HepG2 (cell line): ENCODE data around the gene DHX8. TPM values are rescaled to one million over a fixed set of nuclear protein-coding genes. Genes with fewer than 3 reads are reported as not detected.

Source experiments
- ASH2L ChIP-seq: fragments of 300-600, 200-600 bp; sonication (generic); IDR thresholded peaks from 2 replicates; pipeline ENCODE4 v1.7.0; 2017; ENCODE audit warnings: low read depth, mild to moderate bottlenecking, moderate library complexity, mixed read lengths, low read length; ENCODE audit not compliant: insufficient read length
- ATF7-NPFF ChIP-seq: sonication (generic); formaldehyde crosslinking; IDR thresholded peaks from 2 replicates; pipeline ENCODE4 v1.8.1; 2023; ENCODE audit warnings: mild to moderate bottlenecking, low read depth, missing genetic modification reagents, moderate library complexity
- HNRNPH1 ChIP-seq: fragments of 200-400 bp; formaldehyde crosslinking; optimal IDR thresholded peaks from 2 replicates; pipeline ENCODE3; 2017; ENCODE audit warnings: mild to moderate bottlenecking, low read depth, low read length
- MED1 ChIP-seq: sonication (generic); formaldehyde crosslinking; IDR thresholded peaks from 2 replicates; pipeline ENCODE4 v1.4.0; 2020; ENCODE audit warnings: missing genetic modification reagents
- MEIS1 ChIP-seq: sonication (generic); formaldehyde crosslinking; IDR thresholded peaks from 2 replicates; pipeline ENCODE4 v1.9.0; 2021; ENCODE audit warnings: mild to moderate bottlenecking, missing genetic modification reagents, moderate library complexity, borderline replicate concordance
- MTF2 ChIP-seq: sonication (generic); formaldehyde crosslinking; IDR thresholded peaks from 2 replicates; pipeline ENCODE4 v1.5.0; 2020; ENCODE audit warnings: missing genetic modification reagents, borderline replicate concordance
- NFATC3 ChIP-seq: sonication (generic); formaldehyde crosslinking; IDR thresholded peaks from 2 replicates; pipeline ENCODE4 v1.5.1; 2020; ENCODE audit warnings: mild to moderate bottlenecking, missing genetic modification reagents
- NFIB ChIP-seq: sonication (generic); formaldehyde crosslinking; IDR thresholded peaks from 2 replicates; pipeline ENCODE4 v1.9.0; 2021; ENCODE audit warnings: missing genetic modification reagents, mild to moderate bottlenecking, borderline replicate concordance
- NR2F6 ChIP-seq, 2 experiments: IDR thresholded peaks; 2 replicates each; pipeline ENCODE4 v1.6.1; 2016; ENCODE audit warnings: antibody characterized with exemption in 1 of 2, mild to moderate bottlenecking in 1 of 2
- SATB2 ChIP-seq: sonication (generic); formaldehyde crosslinking; IDR thresholded peaks from 2 replicates; pipeline ENCODE4 v1.5.0; 2020; ENCODE audit warnings: missing genetic modification reagents
- SP4 ChIP-seq: sonication (generic); formaldehyde crosslinking; IDR thresholded peaks from 2 replicates; pipeline ENCODE4 v1.8.1; 2023; ENCODE audit warnings: mild to moderate bottlenecking, missing genetic modification reagents
- STAG1 ChIP-seq: sonication (generic); formaldehyde crosslinking; IDR thresholded peaks from 2 replicates; pipeline ENCODE4 v1.4.0; 2020; ENCODE audit warnings: missing genetic modification reagents
- ZBTB20 ChIP-seq: sonication (generic); formaldehyde crosslinking; IDR thresholded peaks from 2 replicates; pipeline ENCODE4 v1.8.1; 2023; ENCODE audit warnings: missing genetic modification reagents, low read depth, mild to moderate bottlenecking, borderline replicate concordance
- ZNF550 ChIP-seq: sonication (generic); formaldehyde crosslinking; IDR thresholded peaks from 2 replicates; pipeline ENCODE4 v1.4.0; 2020; ENCODE audit warnings: mild to moderate bottlenecking, missing genetic modification reagents, borderline replicate concordance
- ZNF556 ChIP-seq: sonication (generic); formaldehyde crosslinking; IDR thresholded peaks from 2 replicates; pipeline ENCODE4 v1.4.0; 2020; ENCODE audit warnings: mild to moderate bottlenecking, missing genetic modification reagents, borderline replicate concordance
- ZNF572 ChIP-seq: sonication (generic); formaldehyde crosslinking; IDR thresholded peaks from 2 replicates; pipeline ENCODE4 v1.5.1; 2020; ENCODE audit warnings: mild to moderate bottlenecking, missing genetic modification reagents
- ZNF605 ChIP-seq: sonication (generic); formaldehyde crosslinking; IDR thresholded peaks from 2 replicates; pipeline ENCODE4 v1.8.0; 2022; ENCODE audit warnings: mild to moderate bottlenecking, missing genetic modification reagents
- ZNF616 ChIP-seq: sonication (generic); formaldehyde crosslinking; IDR thresholded peaks from 2 replicates; pipeline ENCODE4 v1.5.0; 2020; ENCODE audit warnings: low read depth, mild to moderate bottlenecking, missing genetic modification reagents
- ZNF841 ChIP-seq: sonication (generic); formaldehyde crosslinking; IDR thresholded peaks from 2 replicates; pipeline ENCODE4 v1.8.1; 2023; ENCODE audit warnings: missing genetic modification reagents, borderline replicate concordance
- polyA plus RNA-seq, 8 experiments: library from polyadenylated mRNA; depleted of rRNA in 3 of 8; stranded (reverse) in 7 of 8; unstranded in 1 of 8; fragments of >200 nt; fragmentation: Illumina TruSeq in 4 of 8; extraction: Trizol in 4 of 8; gene quantifications; 2 replicates each; pipeline versions ENCODE4 v1.2.1 to v1.2.3, GENCODE V29; 2011 to 2016; ENCODE audit warnings: low read depth in 4 of 8, missing spikeins in 1 of 8, mixed read lengths in 1 of 8; ENCODE audit not compliant: insufficient read depth in 1 of 8
- total RNA-seq, 5 experiments: library from RNA; depleted of rRNA; stranded (reverse); fragments of >200 nt; fragmentation: Illumina TruSeq; extraction: Trizol; gene quantifications; 2 replicates each; pipeline ENCODE4 v1.2.3, GENCODE V29; 2016; ENCODE audit warnings: low read depth in 1 of 5
- TF ChIP-seq, protein P1 (sequence below): sonication (generic); formaldehyde crosslinking; IDR thresholded peaks from 2 replicates; pipeline ENCODE4 v1.4.0; 2020; ENCODE audit warnings: missing genetic modification reagents
- TF ChIP-seq, protein P2 (sequence below): sonication (generic); formaldehyde crosslinking; IDR thresholded peaks from 2 replicates; pipeline ENCODE4 v1.9.0; 2022; ENCODE audit warnings: low read depth, missing genetic modification reagents
- TF ChIP-seq, protein P3 (sequence below): sonication (generic); formaldehyde crosslinking; IDR thresholded peaks from 2 replicates; pipeline ENCODE4 v1.4.0; 2020; ENCODE audit warnings: missing genetic modification reagents; ENCODE audit errors: not compliant biosample characterization
- TF ChIP-seq, protein P4 (sequence below): sonication (generic); formaldehyde crosslinking; IDR thresholded peaks from 2 replicates; pipeline ENCODE4 v1.4.0; 2020; ENCODE audit warnings: missing genetic modification reagents

The DHX8 gene
- total and polyA plus RNA-seq, 2 of the 13 experiments (the other 11 are each of a cell fraction or from before 2014, with no cell fraction given) = 24.8 to 48.9 TPM

DNA sequence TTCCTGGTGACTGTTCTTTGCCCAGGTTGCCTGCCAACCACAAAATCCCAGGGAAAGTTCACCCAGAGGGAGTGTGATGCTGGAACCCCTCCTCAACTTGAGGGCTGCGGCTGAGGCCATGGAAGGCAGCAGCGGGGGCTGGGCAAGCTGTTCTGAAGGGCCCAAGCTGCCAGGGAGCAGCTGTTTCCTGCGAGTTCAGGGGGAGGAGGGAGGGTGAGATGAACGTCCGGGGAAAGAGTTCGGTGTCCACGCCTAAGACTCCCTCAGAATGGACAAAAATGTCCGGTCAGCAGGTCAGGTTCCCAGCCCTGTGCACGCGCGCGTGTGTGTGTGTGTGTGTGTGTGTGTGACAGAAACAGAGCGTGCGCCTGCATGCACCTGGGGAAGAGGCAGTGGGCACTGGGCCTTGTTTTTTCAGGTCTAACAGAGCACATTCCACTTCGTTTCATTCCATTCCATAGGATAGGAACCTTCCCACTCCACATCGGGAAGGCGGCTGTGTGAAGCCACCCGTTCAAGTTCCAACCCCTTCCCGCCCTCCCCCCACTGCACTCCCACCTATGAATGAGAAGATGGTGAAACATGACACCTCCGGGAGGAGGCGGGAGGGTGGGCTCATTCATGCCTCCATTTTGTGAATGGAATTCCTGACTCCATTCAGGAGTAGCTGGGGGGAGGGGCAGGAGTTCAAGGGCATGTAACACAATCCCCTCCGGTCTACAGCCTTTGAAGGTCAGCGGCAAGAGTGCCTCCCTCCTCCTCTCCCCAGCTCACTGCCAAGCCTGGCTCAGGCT is 46.7 kb downstream of the DHX8 start (continued):
- TF ChIP-seq, protein P1, sequence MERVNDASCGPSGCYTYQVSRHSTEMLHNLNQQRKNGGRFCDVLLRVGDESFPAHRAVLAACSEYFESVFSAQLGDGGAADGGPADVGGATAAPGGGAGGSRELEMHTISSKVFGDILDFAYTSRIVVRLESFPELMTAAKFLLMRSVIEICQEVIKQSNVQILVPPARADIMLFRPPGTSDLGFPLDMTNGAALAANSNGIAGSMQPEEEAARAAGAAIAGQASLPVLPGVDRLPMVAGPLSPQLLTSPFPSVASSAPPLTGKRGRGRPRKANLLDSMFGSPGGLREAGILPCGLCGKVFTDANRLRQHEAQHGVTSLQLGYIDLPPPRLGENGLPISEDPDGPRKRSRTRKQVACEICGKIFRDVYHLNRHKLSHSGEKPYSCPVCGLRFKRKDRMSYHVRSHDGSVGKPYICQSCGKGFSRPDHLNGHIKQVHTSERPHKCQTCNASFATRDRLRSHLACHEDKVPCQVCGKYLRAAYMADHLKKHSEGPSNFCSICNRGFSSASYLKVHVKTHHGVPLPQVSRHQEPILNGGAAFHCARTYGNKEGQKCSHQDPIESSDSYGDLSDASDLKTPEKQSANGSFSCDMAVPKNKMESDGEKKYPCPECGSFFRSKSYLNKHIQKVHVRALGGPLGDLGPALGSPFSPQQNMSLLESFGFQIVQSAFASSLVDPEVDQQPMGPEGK (CRISPR knock-in tag) = peak; percentile 96
- TF ChIP-seq, protein P2, sequence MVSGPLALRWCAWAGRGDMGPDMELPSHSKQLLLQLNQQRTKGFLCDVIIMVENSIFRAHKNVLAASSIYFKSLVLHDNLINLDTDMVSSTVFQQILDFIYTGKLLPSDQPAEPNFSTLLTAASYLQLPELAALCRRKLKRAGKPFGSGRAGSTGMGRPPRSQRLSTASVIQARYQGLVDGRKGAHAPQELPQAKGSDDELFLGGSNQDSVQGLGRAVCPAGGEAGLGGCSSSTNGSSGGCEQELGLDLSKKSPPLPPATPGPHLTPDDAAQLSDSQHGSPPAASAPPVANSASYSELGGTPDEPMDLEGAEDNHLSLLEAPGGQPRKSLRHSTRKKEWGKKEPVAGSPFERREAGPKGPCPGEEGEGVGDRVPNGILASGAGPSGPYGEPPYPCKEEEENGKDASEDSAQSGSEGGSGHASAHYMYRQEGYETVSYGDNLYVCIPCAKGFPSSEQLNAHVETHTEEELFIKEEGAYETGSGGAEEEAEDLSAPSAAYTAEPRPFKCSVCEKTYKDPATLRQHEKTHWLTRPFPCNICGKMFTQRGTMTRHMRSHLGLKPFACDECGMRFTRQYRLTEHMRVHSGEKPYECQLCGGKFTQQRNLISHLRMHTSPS (CRISPR knock-in tag) = peak; percentile 98
- TF ChIP-seq NFATC3 (CRISPR knock-in tag) (0 out of 2 replicates have a peak, but pooled peaks have one; percentile 19), ZNF605 (peak; percentile 97), MED1 (CRISPR knock-in tag) (peak; percentile 98), NFIB (CRISPR knock-in tag) (no peak), ZNF556 (CRISPR knock-in tag) (peak; percentile 99), ZNF572 (peak; percentile 70; the same call in 1 of the 2 replicates), SATB2 (CRISPR knock-in tag) (no peak), ZBTB20 (peak; percentile 91; the same call in 1 of the 2 replicates), STAG1 (CRISPR knock-in tag) (peak; percentile 29; the same call in 1 of the 2 replicates), ASH2L (peak; percentile 87), SP4 (CRISPR knock-in tag) (peak; percentile 81), ZNF616 (CRISPR knock-in tag) (peak; percentile 95), ATF7-NPFF (CRISPR knock-in tag) (peak; percentile 48; the same call in 1 of the 2 replicates), NR2F6 (IDR thresholded peaks at IDR 0.05) (peak; percentile 97), NR2F6 (CRISPR knock-in tag; IDR thresholded peaks at IDR 0.05) (peak; percentile 97), HNRNPH1 (no peak), MEIS1 (peak; percentile 93; the same call in 1 of the 2 replicates), MTF2 (CRISPR knock-in tag) (no peak), ZNF841 (CRISPR knock-in tag) (no peak), ZNF550 (CRISPR knock-in tag) (0 out of 2 replicates have a peak, but pooled peaks have one; percentile 64)
- TF ChIP-seq, protein P3, sequence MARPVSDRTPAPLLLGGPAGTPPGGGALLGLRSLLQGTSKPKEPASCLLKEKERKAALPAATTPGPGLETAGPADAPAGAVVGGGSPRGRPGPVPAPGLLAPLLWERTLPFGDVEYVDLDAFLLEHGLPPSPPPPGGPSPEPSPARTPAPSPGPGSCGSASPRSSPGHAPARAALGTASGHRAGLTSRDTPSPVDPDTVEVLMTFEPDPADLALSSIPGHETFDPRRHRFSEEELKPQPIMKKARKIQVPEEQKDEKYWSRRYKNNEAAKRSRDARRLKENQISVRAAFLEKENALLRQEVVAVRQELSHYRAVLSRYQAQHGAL = no peak
- TF ChIP-seq, protein P4, sequence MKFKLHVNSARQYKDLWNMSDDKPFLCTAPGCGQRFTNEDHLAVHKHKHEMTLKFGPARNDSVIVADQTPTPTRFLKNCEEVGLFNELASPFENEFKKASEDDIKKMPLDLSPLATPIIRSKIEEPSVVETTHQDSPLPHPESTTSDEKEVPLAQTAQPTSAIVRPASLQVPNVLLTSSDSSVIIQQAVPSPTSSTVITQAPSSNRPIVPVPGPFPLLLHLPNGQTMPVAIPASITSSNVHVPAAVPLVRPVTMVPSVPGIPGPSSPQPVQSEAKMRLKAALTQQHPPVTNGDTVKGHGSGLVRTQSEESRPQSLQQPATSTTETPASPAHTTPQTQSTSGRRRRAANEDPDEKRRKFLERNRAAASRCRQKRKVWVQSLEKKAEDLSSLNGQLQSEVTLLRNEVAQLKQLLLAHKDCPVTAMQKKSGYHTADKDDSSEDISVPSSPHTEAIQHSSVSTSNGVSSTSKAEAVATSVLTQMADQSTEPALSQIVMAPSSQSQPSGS = peak; percentile 98
